ENCODE results near the gene MTA1.

DNA sequence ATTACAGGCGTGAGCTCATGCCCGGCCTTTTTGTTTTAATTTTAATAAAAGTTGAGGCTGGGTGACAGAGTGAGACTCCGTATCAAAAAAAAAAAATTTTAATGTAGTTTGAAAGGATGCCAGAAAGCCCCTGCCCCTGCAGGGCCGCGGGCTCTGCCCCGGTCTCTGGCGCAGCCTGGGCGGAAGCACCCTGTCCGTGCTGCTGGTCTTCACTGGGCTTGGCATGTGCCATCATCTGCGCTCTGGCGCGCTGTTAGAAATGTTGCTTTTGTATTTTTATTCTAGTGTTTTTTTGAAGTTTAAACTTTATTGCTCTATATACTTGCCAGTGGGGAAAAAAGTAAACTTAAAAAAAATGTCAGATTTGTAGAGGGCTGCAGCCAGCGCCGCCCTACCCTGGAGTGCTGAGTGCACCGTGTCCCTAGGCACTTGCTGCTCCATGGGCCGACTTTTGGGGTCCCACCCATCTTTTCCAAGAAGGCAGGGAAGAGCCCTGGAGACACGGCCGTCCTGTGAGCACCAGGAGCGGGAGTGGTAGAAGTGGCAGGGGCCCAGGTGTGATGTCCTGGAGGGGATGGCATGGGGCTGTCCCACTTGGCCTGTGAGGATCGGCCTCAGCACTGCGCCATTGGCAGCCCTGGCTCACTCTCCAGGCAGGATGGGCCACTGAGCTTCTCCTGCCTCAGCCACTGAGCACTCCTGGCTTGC, 4.0 kb downstream of the MTA1 start:
- no peak for TF ChIP-seq POLR2AphosphoS5 (IDR thresholded peaks at IDR 0.05; ENCODE audit: low read depth, low read length)
- no peak for TF ChIP-seq POLR2A (IDR thresholded peaks at IDR 0.05; ENCODE audit: low read depth, low read length)
- no peak for TF ChIP-seq TAF1 (IDR thresholded peaks at IDR 0.05; ENCODE audit: low read depth, low read length)

All from GM12891 (cell line).